Lung (tissue), 12 donors: Measurements from ENCODE around the gene ABHD10. TPM values are rescaled to one million over a fixed set of nuclear protein-coding genes. Genes with fewer than 3 reads are reported as not detected.

Experiments
- ATAC-seq: fragments of 200-7000 bp; cut with Tn5 transposase; one replicate; pipeline ENCODE4 v1.9.1; 2020; ENCODE audit warnings: moderate number of reproducible peaks; ENCODE audit not compliant: insufficient read depth, low FRiP score
- DNase-seq, 3 donors: peaks; one replicate each; pipeline ENCODE4 v3.0.0-alpha.2; 2013 to 2017
- H3K27ac ChIP-seq, 2 donors: one replicate each; pipeline ENCODE4 v1.5.1; 2013; ENCODE audit warnings: mild to moderate bottlenecking in 2 of 2, moderate library complexity in 2 of 2, control low read depth in 1 of 2, inconsistent platforms in 1 of 2, low read depth in 1 of 2, low read length in 1 of 2
- H3K27me3 ChIP-seq, 3 donors: one replicate each; pipeline ENCODE4 v1.5.1; 2013; ENCODE audit warnings: low read length in 2 of 3; ENCODE audit not compliant: control insufficient read depth in 3 of 3, insufficient read depth in 3 of 3
- H3K36me3 ChIP-seq, 4 donors: one replicate each; pipeline ENCODE4 v1.5.1; 2013; ENCODE audit warnings: low read length in 4 of 4, mild to moderate bottlenecking in 1 of 4, moderate library complexity in 1 of 4; ENCODE audit not compliant: control insufficient read depth in 4 of 4, insufficient read depth in 4 of 4
- H3K4me1 ChIP-seq, 5 donors: one replicate each; pipeline ENCODE4 v1.5.1; 2013; ENCODE audit warnings: low read length in 5 of 5, mild to moderate bottlenecking in 2 of 5, moderate library complexity in 1 of 5; ENCODE audit not compliant: control insufficient read depth in 5 of 5, insufficient read depth in 5 of 5
- H3K4me3 ChIP-seq: one replicate; pipeline ENCODE4 v1.5.1; 2013; ENCODE audit warnings: mild to moderate bottlenecking, control low read depth, moderate library complexity
- H3K9ac ChIP-seq, 2 donors: one replicate each; pipeline ENCODE4 v1.5.1; 2013; ENCODE audit warnings: low read length in 2 of 2, control low read depth in 1 of 2; ENCODE audit not compliant: insufficient read depth in 1 of 2
- H3K9me3 ChIP-seq, 4 donors: one replicate each; pipeline ENCODE4 v1.5.1; 2013; ENCODE audit warnings: low read length in 3 of 4, mild to moderate bottlenecking in 1 of 4, moderate library complexity in 1 of 4; ENCODE audit not compliant: control insufficient read depth in 4 of 4, insufficient read depth in 3 of 4
- WGBS, 2 donors: extraction: QIAGEN DNeasy Blood & Tissue Kit; methylation state at CpG; one replicate each; pipeline ENCODE4 v1.1.7; 2013; 5-methylcytosine and 5-hydroxymethylcytosine counted together
- polyA plus RNA-seq, 2 donors: library from polyadenylated mRNA; stranded (reverse); fragments of 200-250 nt; gene quantifications; one replicate each; pipeline ENCODE4 v1.2.1, GENCODE V29; 2013
- total RNA-seq, 2 donors: library from RNA; depleted of rRNA in 1 of 2; stranded (reverse); fragments of >200 nt in 1 of 2; gene quantifications; one replicate each; pipeline ENCODE4 v1.2.1, GENCODE V29; 2014 to 2021
- TF ChIP-seq, protein P1 (sequence below): IDR thresholded peaks from 2 replicates; pipeline ENCODE4 v1.5.1; 2012; ENCODE audit warnings: mild to moderate bottlenecking; ENCODE audit errors: control extremely low read depth, extremely low read depth
- donor health status: control.
- donor health status: control.
- donor health status: Bipolar disorder and iron deficiency.
- donor health status: healthy.
- donor health status: DM: yes; HTN: yes; CAD: no.

The ABHD10 gene
- total and polyA plus RNA-seq, 4 donors = 10.6 to 52.1 (median 23.0) TPM

DNA sequence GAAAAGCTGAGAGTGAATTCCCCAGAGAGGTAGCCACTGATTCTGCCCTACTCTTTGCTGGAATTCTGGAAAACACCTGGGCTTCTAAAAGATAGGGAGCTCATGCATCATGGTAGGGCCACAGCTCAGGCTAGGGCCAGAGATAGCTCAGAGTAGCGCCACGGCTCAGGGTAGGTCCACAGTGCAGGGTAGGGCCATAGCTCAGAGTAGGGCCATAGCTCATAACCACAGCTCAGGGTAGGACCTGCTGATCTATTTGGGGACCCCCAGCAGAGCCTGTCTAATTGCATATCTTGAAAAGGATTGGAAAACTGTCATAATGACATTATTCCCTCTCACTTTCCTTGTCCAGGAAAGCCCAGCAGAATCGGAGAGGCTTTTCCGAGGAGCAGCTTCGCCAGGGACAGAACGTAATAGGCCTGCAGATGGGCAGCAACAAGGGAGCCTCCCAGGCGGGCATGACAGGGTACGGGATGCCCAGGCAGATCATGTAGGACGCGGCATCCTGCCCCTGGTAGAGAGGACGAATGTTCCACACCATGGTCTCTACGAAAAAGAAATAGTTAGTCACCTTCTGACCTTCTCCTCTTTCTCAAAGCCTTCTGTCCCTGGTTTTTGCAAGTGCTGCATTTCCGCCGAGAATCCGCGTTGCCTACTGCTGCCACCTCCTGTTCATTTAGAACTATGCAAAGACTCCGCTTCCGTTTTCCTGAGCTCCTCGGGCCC, 34.4 kb downstream of the ABHD10 start:
- H3K27ac ChIP-seq = peak overlapping the region in 1 of 2 donors; percentile 17
- WGBS, 2 donors = 42 to 50% methylated on average over 19 of the region's 19 CpGs
- TF ChIP-seq, protein P1, sequence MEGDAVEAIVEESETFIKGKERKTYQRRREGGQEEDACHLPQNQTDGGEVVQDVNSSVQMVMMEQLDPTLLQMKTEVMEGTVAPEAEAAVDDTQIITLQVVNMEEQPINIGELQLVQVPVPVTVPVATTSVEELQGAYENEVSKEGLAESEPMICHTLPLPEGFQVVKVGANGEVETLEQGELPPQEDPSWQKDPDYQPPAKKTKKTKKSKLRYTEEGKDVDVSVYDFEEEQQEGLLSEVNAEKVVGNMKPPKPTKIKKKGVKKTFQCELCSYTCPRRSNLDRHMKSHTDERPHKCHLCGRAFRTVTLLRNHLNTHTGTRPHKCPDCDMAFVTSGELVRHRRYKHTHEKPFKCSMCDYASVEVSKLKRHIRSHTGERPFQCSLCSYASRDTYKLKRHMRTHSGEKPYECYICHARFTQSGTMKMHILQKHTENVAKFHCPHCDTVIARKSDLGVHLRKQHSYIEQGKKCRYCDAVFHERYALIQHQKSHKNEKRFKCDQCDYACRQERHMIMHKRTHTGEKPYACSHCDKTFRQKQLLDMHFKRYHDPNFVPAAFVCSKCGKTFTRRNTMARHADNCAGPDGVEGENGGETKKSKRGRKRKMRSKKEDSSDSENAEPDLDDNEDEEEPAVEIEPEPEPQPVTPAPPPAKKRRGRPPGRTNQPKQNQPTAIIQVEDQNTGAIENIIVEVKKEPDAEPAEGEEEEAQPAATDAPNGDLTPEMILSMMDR = peak; percentile 71
- H3K9me3 ChIP-seq = no peaks in the 10 kb centered on the region
- H3K27me3 ChIP-seq = no peaks in the 10 kb centered on the region
- DNase-seq (peak; percentile 83 to 94 (median 92)), ATAC-seq (peak; percentile 89)
- H3K4me1 ChIP-seq = peaks cover 0 to 59% (median 12%) of the 10 kb centered on the region in 5 donors
- H3K9ac ChIP-seq = peak overlapping the region in 1 of 2 donors; percentile 57
- no peaks in the 10 kb centered on the region for H3K36me3 ChIP-seq
- H3K4me3 ChIP-seq = no peak overlapping the region

DNA sequence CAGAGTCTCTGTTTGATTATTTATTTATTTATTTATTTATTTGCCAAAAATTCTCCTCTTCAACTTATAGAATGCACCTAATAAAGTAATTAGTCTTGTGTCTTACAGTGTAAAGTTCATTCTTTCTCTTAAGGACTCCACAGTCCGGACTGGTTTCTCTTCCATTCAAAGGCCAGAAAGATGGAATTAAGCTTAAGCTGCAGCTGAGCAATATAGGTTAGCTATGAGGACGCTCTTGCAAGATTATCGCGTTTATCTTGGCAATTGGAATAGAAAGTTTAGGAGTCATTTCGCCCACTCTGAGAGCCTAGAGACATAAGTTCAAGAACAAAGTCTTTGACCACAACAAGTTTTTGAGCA, 34.9 kb downstream of the ABHD10 start:
- no peak for ATAC-seq
- peaks cover 0 to 54% (median 8%) of the 10 kb centered on the region in 5 donors for H3K4me1 ChIP-seq
- no peak overlapping the region for H3K27ac ChIP-seq
- H3K4me3 ChIP-seq = no peak overlapping the region
- TF ChIP-seq, protein P1 = no peak
- no peak for DNase-seq
- 65 to 76% methylated on average over 5 of the region's 5 CpGs for WGBS, 2 donors
- no peaks in the 10 kb centered on the region for H3K9me3 ChIP-seq
- no peaks in the 10 kb centered on the region for H3K27me3 ChIP-seq
- no peak overlapping the region for H3K9ac ChIP-seq
- no peaks in the 10 kb centered on the region for H3K36me3 ChIP-seq

DNA sequence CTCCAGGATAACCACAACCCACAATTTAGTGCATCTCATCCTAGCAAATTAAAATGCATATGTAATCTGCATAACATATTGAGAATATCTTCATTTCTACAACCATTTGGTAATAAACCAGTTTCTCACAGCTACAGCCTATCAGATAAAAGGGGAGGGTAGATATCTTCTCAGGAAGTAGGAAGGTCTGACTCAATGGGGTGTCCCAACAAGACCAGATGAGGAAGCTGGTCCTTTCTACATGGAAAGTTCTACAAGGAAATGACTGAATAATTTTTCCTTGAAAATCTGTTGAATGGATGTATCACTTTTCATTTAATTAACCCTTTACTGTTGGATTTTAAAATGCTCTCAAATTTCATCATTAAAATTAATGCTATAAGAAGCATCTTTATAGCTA, 38.3 kb downstream of the ABHD10 start:
- H3K9ac ChIP-seq = no peak overlapping the region

More for the DNA sequence above, 38.3 kb downstream of the ABHD10 start:
- Histone ChIP-seq H3K4me1 (peaks cover 0 to 32% (median 2%) of the 10 kb centered on the region in 5 donors), H3K27ac (no peak overlapping the region), H3K27me3 (no peaks in the 10 kb centered on the region), H3K36me3 (no peaks in the 10 kb centered on the region), H3K4me3 (no peak overlapping the region), H3K9me3 (no peaks in the 10 kb centered on the region)
- ATAC-seq (no peak), DNase-seq (no peak)
- TF ChIP-seq, protein P1 = no peak
